Testis (tissue), 3 donors: ENCODE data around the gene ITPKC. TPM values are rescaled to one million over a fixed set of nuclear protein-coding genes. Genes with fewer than 3 reads are reported as not detected.

Experiments
- DNase-seq: peaks from one replicate; pipeline ENCODE4 v3.0.0-alpha.2; 2019
- H3K27ac ChIP-seq, 2 donors: fragments of 200-600 bp; sonication (generic); one replicate each; pipeline ENCODE4 v1.5.1; 2019
- H3K27me3 ChIP-seq: fragments of 200-600 bp; sonication (generic); one replicate; pipeline ENCODE4 v1.5.1; 2019
- H3K36me3 ChIP-seq: fragments of 200-600 bp; sonication (generic); one replicate; pipeline ENCODE4 v1.5.1; 2017; ENCODE audit warnings: low read depth; ENCODE audit errors: missing control alignments
- H3K4me1 ChIP-seq: fragments of 200-600 bp; sonication (generic); one replicate; pipeline ENCODE4 v1.5.1; 2019
- H3K4me3 ChIP-seq, 2 donors: fragments of 200-600 bp; sonication (generic); one replicate each; pipeline ENCODE4 v1.5.1; 2017 to 2019
- H3K9me3 ChIP-seq: fragments of 200-600 bp; sonication (generic); one replicate; pipeline ENCODE4 v1.5.1; 2017
- CTCF ChIP-seq, 3 experiments: fragments of 450-650 bp in 2 of 3; fragments of 200-600 bp in 1 of 3; sonication (generic) in 1 of 3; IDR thresholded peaks; one replicate each; pipeline ENCODE4 v1.5.1; 2016 to 2019; ENCODE audit warnings: antibody characterized with exemption in 3 of 3, mild to moderate bottlenecking in 2 of 3, moderate library complexity in 1 of 3
- POLR2A ChIP-seq: fragments of 450-650 bp; IDR thresholded peaks from one replicate; pipeline ENCODE4 v1.6.1; 2017; ENCODE audit warnings: antibody characterized with exemption, mild to moderate bottlenecking, moderate library complexity
- WGBS, 2 donors: methylation state at CpG; one replicate each; pipeline ENCODE4 v1.1.5; 2018; 5-methylcytosine and 5-hydroxymethylcytosine counted together
- intact Hi-C: fragments of 100-400 bp; cut with DNase I; formaldehyde crosslinking; loops from one replicate; pipeline ENCODE4 v1.15.1; 2023; ENCODE audit warnings: low total_unique reads
- polyA plus RNA-seq: library from polyadenylated mRNA; stranded (reverse); fragments of 350-450 nt; fragmentation: Illumina TruSeq; extraction: RNeasy Lipid Tissue Mini Kit (QIAGEN cat#74804); gene quantifications from one replicate; pipeline ENCODE4 v1.2.3, GENCODE V29; 2014; ENCODE audit warnings: low read depth, low replicate concordance; ENCODE audit not compliant: insufficient read depth
- total RNA-seq, 2 donors: library from RNA; depleted of rRNA; stranded (reverse); fragments of >200 nt; gene quantifications; one replicate each; pipeline ENCODE4 v1.2.3, GENCODE V29; 2016

The ITPKC gene
- total and polyA plus RNA-seq, 3 donors from 2014 or later, result 11.6 to 20.8 (median 19.2) TPM

- intact Hi-C loops, result no loop called here
- Histone ChIP-seq H3K27me3 (no peaks in the 10 kb centered on the region), H3K9me3 (no peaks in the 10 kb centered on the region), H3K27ac (peak within 1 kb of the TSS; percentile 90 to 97), H3K36me3 (no peaks in the 10 kb centered on the region), H3K4me3 (peak within 1 kb of the TSS; percentile 67 to 89), H3K4me1 (peaks cover 24% of the 10 kb centered on the region)
- peak; percentile 100 for DNase-seq
- no peak for TF ChIP-seq CTCF (IDR thresholded peaks at IDR 0.05)
- TF ChIP-seq POLR2A, result no peak
- WGBS, 2 donors, result 0 to 1% methylated on average over 40 to 43 of the region's 43 CpGs
Observed at GRCh38 chr19:40750058-40750873, 33.4 kb downstream of the ITPKC start, which contains the start of gene ACTMAP. Gene ACTMAP, minus strand, starts transcription at chr19:40750477. Its CDS starts 674 bp downstream, at chr19:40749803.

GRCh38 chr19:40750874-40751537 is 34.1 kb downstream of the ITPKC start, which contains the start of gene SNRPA:
Gene SNRPA, plus strand, starts transcription at chr19:40751203. Its CDS starts 206 bp downstream, at chr19:40751409.
- no peaks in the 10 kb centered on the region for H3K9me3 ChIP-seq
- peak; percentile 99 for DNase-seq
- peaks cover 19% of the 10 kb centered on the region for H3K4me1 ChIP-seq
- H3K27me3 ChIP-seq, result no peaks in the 10 kb centered on the region
- peak within 1 kb of the TSS; percentile 90 to 97 for H3K27ac ChIP-seq
- 1% methylated on average over 38 to 46 of the region's 46 CpGs for WGBS, 2 donors
- H3K4me3 ChIP-seq, result peak within 1 kb of the TSS; percentile 67 to 89
- intact Hi-C loops, result no loop called here
- peak; percentile 71 for TF ChIP-seq POLR2A
- no peak for TF ChIP-seq CTCF (IDR thresholded peaks at IDR 0.05)
- H3K36me3 ChIP-seq, result no peaks in the 10 kb centered on the region

DNA sequence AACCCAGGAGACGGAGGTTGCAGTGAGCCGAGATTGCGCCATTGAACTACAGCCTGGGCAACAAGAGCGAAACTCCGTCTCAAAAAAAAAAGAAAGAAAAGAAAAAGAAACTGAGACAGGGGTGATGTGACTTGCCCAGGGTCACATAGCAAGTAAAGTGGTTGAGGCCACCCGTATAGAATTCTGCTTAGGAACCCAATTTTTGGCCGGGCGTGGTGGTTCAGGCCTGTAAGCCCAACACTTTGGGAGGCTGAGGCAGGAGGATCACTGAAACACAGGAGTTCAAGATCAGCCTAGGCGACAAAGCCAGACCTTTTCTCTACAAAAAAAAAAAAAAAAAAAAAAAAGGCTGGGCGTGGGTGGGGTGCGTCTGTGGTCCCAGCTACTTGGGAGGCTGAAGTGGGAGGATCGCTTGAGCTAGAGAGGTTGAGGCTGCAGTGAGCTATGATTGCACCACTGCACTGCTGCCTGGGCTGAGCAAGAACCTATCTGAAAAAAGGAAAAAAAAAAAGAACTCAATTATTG is 35.4 kb downstream of the ITPKC start:
- no peak for DNase-seq
- Histone ChIP-seq H3K4me3 (peak overlapping the region; percentile 67 to 89), H3K27ac (no peak overlapping the region), H3K36me3 (no peaks in the 10 kb centered on the region), H3K27me3 (no peaks in the 10 kb centered on the region), H3K4me1 (peaks cover 19% of the 10 kb centered on the region), H3K9me3 (no peaks in the 10 kb centered on the region)
- WGBS, 2 donors, result 58 to 74% methylated on average over 12 of the region's 12 CpGs
- intact Hi-C loops, result no loop called here
- no peak for TF ChIP-seq POLR2A
- no peak for TF ChIP-seq CTCF (IDR thresholded peaks at IDR 0.05)

- no peak for TF ChIP-seq POLR2A
- TF ChIP-seq CTCF (IDR thresholded peaks at IDR 0.05), result no peak
- no peaks in the 10 kb centered on the region for H3K36me3 ChIP-seq
- intact Hi-C loops, result no loop called here
- no peak overlapping the region for H3K4me3 ChIP-seq
- H3K4me1 ChIP-seq, result peaks cover 12% of the 10 kb centered on the region
- H3K9me3 ChIP-seq, result no peaks in the 10 kb centered on the region
- 77 to 84% methylated on average over 9 of the region's 9 CpGs for WGBS, 2 donors
- no peak overlapping the region for H3K27ac ChIP-seq
- H3K27me3 ChIP-seq, result no peaks in the 10 kb centered on the region
- DNase-seq, result no peak
Observed at GRCh38 chr19:40754611-40755247, 37.8 kb downstream of the ITPKC start.
